SKM-1 (cell line): ENCODE measurements around the gene FLOT2.

Experiments used
- DNase-seq: peaks from one replicate; lab custom pipeline; 2025; ENCODE audit not compliant: unreplicated experiment; lab: John Stamatoyannopoulos, UW

Gene FLOT2

DNA sequence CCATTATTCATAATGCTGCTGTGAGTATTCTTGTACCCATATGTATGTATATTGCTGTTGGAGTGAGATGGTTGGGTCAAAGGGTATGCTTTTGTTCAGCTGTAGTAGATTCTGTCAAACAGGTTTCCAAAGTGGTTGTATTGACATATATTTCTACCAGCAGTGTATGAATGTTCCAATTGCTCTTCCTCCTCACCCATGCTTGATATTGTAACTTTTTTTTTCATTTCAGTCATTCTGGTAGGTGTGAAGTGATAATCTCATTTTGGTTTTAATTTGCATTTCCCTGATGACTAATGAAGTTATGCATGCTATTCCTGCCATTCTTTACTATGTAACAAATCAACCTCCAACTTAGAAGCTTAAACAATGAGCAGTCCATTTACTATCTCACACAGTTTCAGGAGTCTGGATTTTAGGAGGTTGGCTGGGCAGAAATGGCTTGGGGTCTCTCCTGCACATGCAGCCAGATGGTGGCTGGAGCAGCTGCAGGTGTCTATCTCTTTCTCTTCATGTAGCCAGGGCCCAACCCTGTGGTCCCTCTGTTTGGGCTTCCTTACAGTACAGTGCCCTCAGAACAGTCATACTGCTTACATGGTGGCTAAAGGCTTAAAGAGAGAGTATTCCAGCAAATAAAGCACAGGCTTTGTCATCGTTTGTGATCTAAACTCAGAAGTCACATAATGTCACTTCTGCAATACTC lies 21.5 kb downstream of the FLOT2 start:
- no peak for DNase-seq

DNA sequence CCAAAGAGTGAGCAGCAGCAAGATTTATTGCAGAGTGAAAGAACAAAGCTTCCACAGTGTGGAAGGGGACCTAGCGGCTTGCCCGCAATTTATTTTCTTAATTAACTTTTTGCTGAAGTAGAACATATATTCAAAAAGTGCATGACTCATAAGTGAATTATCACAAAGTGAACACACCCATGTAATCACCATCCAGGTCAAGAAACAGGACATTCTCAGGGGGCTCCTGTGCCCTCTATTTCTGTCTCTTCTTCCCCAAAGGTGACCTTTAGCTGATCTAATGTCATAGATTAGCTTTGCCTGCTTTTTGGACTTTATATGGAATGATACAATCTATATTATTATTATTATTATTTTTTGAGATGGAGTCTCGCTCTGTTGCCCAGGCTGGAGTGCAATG lies 22.8 kb downstream of the FLOT2 start:
- DNase-seq, result no peak

DNA sequence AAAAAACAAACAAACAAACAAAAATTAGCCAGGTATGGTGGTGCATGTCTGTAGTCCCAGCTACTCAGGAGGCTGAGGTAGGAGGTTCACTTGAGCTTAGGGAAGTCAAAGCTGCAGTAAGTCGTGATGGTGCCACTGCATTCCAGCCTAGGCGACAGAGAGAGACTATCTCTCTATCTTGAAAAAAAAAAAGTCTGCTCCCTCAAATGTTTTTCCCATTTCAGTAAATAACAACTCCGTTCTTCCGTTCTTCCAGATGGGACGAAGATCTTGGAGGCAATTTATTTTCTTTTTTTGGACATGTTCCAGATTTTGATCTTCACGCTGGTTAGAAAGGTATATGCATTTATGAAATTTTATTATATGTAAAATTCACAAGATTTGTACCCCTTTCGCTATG lies 23.7 kb downstream of the FLOT2 start:
- no peak for DNase-seq

DNA sequence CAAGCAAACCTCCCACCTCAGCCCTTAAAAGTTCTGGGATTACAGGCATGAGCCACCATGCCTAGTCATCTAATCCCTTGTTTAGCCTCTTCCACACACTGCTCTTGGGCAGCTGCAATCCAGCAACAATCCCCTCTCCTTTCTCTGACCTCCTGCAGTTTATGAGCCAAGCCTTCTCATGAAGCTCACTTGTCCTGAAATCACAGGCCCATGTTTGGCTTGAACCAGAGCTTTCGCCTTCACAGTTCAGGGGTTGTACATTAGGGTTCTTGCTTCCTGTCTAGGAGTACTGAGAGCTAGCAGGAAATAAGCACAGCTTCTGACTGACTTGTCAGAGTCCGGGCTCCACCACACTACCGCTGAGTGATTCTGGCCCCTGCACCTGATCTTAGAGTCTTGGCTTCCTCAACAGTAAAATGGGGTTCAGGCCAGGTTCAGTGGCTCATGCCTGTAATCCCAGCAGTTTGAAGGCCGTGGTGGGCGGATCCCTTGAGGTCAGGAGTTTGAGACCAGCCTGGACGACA lies 26.4 kb downstream of the FLOT2 start:
- no peak for DNase-seq

DNA sequence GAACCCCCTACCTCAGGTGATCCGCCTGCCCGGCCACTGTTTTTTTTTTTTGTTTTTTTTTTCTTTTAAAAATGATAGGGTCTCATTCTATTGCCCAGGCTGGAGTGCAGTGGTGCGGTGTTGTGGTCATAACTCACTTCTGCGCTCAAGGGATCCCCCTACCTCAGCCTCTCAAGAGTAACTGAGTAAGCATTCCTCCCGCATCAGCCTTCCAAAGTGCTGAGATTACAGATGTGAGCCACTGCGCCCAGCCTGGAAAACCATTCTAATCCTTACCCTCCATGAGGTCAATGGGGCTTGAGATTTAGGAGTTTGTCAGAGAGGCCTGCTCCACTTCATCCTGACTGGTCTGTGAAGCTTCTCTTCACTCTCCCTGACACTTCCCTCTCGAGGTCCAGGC lies 30.3 kb downstream of the FLOT2 start:
- DNase-seq, result no peak

DNA sequence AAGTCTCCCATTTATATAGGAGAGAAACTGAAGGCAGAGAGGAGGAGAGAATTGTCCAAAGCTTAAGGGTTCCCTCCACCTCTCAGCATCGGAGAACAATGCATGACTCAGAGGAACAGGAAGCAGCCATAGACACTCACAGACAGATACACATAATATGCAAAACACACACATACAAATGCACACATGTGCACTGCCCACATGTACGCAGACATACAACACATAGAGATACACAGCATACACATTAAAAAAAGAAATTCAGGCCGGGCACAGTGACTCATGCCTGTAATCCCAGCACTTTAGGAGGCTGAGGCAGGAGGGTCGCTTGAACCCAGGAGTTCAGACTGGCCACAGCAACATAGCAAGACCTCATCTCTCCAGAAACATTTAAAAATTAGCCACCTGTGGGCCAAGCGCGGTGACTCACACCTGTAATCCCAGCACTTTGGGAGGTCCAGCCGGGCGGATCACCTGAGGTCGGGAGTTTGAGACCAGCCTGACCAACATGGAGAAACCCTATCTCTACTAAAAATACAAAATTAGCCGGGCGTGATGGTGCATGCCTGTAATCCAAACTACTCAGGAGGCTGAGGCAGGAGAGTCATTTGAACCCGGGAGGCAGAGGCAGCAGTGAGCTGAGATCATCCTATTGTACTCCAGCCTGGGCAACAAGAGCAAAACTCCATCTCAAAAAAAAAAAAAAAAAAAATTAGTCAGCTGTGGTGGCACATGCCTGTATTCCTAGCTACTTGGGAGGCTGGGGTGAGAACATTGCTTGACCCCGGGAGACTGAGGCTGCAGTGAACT lies 31.4 kb downstream of the FLOT2 start:
- DNase-seq, result no peak

DNA sequence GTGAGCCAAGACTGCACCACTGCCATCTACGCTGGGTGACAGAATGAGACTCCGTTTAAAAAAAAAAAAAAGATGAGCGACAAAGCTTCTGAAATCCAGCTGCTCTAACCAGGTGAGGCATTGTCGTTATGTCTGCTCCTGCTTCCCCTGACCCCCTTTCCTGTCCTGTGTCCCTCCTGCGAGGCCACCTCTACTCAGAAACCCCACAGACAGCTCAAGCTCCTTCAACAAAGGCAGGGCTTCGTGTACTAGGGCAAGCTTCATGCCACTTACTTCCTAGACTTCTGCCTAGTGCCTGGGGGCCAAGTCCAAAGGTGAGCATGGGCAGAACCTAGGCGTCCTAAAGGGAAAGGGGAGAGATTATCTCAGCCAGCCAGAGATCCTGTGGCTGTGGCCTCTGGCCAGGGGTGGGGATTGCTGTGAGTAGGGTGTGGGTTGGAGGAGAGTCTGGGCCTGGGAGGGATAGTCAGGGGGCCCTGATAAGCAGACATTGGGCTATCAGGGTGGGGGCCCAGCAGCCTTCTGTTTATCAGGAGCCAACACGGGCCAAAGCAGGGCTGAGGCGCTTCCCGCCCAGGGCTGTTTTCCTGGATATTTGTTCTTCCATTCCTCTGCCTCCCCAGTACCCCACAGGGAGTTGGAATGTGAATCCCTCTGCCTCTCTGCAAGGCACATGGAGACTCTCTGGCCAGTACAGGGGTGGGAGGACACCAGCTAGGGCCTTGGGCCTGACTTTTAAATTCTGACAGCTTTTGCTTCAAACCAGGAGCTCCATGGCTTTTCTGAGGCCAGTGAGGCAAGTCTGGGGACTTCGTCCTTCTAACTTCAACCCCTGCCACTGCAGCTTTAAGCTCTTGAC lies 32.3 kb downstream of the FLOT2 start:
- no peak for DNase-seq

DNA sequence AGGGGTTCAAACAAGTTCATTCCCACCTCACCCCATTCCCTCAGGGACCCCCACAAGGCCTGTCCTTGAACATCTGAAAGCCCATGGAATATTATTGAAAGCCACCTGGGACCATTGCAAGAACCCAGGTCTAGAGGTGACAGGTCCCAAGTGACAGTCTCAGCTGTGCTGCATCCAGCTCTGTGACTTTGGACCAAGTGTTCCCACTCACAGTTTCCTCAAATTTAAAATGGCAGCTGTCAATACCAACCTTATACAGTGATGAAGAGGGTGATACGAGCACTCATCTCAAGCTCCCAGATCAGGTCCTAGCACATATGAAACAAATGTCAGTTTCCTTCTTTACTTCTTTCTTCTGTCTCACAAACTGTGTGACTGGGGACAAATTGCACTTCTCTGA lies 33.6 kb downstream of the FLOT2 start:
- no peak for DNase-seq

DNA sequence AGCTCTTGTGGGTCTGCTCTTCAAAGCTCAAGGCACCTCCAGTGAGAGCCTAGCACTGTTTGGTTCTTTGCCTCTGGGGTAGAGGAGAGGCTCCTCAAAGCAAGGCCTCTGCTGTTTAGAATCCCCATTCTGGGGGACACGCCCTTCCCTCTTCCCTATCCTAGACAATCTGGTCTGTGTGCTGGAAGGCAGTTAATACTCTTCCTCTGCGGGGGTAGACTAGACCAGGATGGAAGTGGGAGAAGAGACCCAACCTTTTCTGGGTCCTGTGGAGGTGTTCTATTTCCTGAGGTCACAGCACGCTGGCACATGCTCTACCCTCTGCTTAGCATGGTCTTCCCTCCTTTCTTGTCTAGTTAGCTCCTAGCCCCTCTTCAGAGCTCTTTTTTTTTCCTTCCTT lies 35.0 kb downstream of the FLOT2 start:
- DNase-seq, result no peak

DNA sequence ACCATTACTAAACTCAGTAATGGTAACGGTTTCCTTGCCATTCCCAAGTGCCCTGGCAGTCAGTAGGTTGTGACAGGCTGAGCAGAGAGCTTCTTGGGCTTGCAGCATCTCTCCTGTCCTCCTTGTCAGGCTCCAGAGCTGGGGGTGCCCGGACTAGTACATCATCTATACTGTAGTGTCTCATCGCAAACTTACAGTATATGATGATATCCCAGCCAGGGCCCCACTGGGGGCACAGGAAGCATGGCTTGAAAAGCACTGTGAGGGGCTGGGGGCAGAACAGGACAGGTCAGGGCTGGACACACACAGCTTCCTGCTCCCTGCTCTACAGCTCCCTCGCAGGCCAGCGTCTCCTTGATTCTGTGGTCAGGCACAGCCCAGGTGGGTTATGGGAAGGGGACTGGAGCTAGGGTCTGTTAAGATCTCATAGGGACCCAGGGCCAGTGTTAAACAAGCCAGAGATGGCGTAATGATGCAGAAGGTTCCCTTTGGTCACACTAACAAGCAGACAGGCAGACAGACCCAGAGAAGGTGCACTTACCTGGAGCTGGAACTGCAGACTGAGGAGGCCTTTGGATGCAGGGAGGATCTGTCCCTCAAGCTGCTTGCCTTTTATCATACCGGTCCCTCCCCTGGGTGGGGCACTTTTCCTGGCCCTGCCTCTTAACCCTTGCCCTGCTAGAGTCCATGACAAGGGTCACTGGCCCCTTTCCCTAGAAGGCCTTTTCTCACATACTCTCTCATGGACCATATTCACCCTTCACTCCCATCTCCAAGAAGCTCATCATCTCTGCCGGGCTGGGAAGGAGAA lies 35.9 kb downstream of the FLOT2 start:
- DNase-seq, result no peak

DNA sequence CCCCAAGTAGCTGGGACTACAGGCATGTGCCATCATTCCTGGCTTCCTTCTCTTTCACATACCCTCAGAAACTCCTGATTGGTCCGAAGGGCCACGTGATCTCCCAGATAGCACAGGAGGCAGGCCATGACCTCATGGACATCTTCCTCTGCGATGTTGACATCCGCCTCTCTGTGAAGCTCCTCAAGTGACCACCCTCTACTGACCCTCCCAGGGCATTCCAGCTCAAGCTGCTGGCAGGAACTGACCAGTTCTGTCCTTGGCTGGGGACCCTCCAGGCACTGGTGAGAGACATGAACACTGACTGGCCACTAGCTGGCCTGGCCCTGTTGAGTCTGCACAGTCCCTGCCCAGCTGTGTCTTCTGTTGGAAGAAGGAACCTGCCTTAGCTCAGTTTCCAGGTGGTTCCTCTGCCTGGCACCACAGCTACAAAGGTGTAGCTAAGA lies 37.1 kb downstream of the FLOT2 start:
- DNase-seq, result no peak

DNA sequence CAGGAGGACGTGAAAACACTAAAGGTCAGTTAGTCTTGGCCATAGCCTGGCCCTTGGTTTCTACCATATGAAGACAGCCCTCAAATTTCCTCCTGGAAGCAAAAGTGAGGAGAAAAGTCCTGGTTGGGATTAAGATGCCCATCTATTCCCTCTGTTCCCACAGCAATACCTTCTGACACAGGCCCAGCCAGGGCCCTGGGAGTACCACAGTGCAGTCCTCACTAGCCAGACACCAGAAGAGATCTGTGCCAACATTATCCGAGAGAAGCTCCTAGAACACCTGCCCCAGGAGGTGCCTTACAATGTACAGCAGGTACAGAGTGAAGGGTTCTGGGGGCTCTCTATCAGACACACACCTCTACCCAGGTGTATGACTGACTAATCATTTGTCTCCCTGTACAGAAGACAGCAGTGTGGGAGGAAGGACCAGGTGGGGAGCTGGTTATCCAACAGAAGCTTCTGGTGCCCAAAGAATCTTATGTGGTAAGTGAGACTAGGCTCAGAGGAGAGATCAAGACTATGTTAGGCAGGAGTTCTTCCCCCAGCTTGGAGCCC lies 38.7 kb downstream of the FLOT2 start:
- DNase-seq, result no peak

DNA sequence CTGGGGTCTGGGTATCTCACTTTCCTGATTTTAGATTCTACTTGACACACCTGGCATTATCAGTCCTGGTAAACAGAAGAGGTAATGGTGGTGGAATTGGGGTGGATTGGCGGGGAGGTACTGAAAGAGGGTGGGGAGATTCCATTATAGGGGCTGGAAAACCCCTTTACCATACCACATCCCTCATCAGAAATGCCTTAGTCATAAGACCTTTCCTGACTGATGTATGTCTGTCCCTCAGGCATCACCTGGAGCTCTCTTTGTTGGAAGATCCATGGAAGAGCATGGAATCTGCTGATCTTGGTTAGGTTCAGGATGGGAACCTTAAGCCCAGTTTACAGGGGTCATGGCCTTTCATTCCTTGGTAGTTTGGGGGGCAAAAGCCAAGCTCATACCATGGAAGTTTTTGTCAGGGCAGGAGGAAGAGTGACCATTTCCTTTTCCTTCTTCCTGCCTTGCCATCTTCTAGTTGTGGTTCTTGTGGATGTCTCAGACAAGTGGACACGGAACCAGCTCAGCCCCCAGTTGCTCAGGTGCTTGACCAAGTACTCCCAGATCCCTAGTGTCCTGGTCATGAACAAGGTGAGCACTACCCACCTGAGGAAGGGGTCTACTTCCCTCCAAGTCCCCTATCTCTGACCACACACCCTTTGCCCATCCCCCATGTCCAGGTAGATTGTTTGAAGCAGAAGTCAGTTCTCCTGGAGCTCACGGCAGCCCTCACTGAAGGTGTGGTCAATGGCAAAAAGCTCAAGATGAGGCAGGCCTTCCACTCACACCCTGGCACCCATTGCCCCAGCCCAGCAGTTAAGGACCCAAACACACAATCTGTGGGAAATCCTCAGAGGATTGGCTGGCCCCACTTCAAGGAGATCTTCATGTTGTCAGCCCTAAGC lies 39.4 kb downstream of the FLOT2 start:
- DNase-seq, result no peak

DNA sequence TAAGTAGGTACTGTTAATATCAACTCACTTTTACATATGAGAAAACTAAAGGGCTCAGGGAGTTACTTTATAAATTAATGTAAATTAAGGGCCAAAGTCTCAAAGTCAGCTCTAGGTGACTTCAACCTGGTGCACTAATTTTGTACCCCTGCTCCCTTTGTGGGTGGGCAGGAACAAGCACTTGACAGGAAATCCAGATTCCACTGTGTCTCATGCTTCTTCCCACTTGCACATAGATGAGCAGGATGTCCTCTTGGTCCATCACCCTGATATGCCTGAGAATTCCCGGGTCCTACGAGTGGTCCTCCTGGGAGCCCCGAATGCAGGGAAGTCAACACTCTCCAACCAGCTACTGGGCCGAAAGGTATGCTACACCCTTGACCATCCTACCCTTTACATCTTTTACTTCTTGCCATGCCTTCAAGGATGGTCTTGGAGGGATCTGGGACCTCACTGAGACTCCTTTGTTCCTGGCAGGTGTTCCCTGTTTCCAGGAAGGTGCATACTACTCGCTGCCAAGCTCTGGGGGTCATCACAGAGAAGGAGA lies 41.4 kb downstream of the FLOT2 start:
- no peak for DNase-seq

DNA sequence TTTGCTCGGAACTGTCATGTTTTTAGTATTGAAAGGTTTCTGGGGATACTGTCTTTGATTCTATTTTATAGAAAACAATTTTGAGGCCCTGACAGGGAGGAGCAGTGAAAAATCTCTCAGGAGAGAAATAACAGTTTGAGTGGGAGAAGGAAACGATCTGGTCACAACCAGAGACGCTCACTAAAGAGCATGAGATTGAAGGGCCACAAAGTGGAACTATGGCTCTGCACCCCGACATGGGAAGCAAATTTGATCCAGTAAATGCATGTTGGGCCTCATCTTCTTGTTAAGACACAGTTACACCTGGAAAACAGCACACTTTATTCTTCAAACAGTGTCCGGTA lies 42.2 kb downstream of the FLOT2 start:
- no peak for DNase-seq

DNA sequence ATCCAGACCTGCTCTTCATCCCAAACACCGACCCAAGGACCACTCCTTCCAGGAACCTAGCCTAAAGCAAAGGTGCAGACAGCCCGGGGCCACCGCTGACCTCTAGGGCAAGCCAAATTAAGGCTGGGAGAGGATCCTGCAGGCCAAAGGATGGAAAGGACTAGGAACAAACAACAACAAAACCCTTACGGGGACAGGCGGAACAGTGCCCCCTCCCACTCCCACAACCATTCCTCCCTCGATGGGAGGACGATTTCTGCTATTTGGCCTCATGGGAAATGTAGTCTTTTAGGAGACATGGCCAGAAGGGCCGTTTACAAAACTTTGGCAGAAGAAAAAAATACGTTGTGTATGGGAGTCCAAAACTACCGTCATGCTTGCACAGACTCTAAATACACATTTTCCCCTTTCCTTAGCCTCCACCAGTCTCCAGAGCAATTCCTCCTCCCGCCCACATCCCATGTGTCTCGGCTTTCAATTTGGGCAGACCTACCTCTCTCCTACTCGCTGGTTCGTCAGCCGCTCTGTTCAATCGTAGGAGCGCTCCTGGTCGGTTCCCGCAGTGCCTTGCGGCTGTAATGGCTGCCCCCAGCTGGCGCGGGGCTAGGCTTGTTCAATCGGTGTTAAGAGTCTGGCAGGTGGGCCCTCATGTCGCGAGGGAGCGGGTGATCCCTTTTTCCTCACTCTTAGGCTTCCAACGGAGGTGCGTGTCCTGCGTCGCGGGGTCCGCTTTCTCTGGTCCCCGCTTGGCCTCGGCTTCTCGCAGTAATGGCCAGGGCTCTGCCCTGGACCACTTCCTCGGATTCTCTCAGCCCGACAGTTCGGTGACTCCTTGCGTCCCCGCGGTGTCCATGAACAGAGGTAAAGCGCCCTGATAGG lies 42.8 kb downstream of the FLOT2 start, which contains the start of gene ERAL1:
Gene ERAL1, plus strand, starts transcription at position 560 of the 879 bp plus-strand sequence. Its CDS starts 19 bp downstream, at position 579.
- DNase-seq, result peak; percentile 82

DNA sequence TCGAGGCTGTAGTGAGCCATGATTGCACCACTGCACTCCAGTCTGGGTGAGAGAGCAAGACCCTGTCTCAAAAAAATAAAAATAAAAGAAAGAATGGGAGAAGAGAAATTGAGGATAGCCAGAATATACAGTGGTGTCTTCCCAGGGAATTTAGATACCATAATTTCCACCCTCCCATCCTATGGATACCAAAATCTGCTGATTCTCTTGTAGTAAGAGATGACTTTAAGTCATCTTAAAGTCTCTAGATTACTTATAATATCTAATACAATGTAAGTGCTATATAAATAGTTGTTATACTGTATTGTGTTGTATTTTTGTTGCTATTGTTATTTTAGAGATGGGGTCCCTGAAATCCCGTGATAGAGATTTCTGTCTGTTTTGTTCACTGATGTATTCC lies 44.2 kb downstream of the FLOT2 start:
- DNase-seq, result no peak

DNA sequence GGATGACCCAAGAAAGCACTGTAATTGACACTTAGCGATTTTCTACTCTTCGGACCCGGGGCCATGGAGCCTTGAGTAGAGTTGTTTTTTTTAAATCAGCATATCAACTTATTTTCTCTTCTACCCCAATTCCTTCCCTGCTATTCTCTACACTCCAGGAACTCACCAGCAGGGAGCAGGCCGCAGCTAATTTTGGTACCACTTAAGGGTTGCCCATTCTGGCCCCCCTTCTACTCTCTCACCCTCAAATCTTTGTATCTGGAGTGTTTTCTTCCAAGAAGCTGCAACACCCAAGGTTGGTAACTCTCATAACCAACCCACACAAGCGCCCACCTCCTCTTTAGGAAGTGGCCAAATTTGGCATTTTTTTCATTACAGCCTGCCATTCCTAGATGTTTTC lies 48.3 kb downstream of the FLOT2 start:
- no peak for DNase-seq
